Stimulated activated CD8-positive, alpha-beta memory T cell treated with anti-CD3 and anti-CD28 coated beads, Interleukin-7, amount 100 ng/mL, for 4 hours (primary cell): ENCODE measurements around the gene CRABP1.

Experiments
- DNase-seq, 2 donors: peaks; one replicate each; pipeline ENCODE4 v3.0.0-alpha.2; 2020; ENCODE audit warnings: low read depth in 2 of 2

The CRABP1 gene

GRCh38 chr15:78340231-78341056 lies at the start of gene CRABP1:
CRABP1 (plus strand) TSS chr15:78340353; CDS start chr15:78340429, 76 bp downstream.
- no peak for DNase-seq

- no peak for DNase-seq
These were observed 49.1 kb upstream of the CRABP1 start for GRCh38 chr15:78291052-78291451.

GRCh38 chr15:78291698-78292097 lies 48.5 kb upstream of the CRABP1 start:
- DNase-seq, result no peak

GRCh38 chr15:78292219-78292618 lies 47.9 kb upstream of the CRABP1 start:
- DNase-seq, result no peak

GRCh38 chr15:78299101-78299930 lies 40.8 kb upstream of the CRABP1 start, which contains the start of gene SKIC8:
SKIC8 (minus strand) TSS chr15:78299609; CDS start chr15:78295686, 3,923 bp downstream.
- peak; percentile 74 to 85 for DNase-seq

- no peak for DNase-seq
These were observed 38.8 kb upstream of the CRABP1 start for GRCh38 chr15:78301326-78301725.

GRCh38 chr15:78301828-78302227 lies 38.3 kb upstream of the CRABP1 start:
- DNase-seq, result no peak

- no peak for DNase-seq
These were observed 37.4 kb upstream of the CRABP1 start for GRCh38 chr15:78302579-78303312.

- no peak for DNase-seq
These were observed 35.7 kb upstream of the CRABP1 start for GRCh38 chr15:78304216-78305066.

- no peak for DNase-seq
These were observed 33.9 kb upstream of the CRABP1 start for GRCh38 chr15:78306176-78306774.

- no peak for DNase-seq
These were observed 32.2 kb upstream of the CRABP1 start for GRCh38 chr15:78307976-78308375.

- no peak for DNase-seq
These were observed 31.6 kb upstream of the CRABP1 start for GRCh38 chr15:78308422-78309032.

GRCh38 chr15:78311292-78311691 lies 28.9 kb upstream of the CRABP1 start:
- DNase-seq, result no peak

GRCh38 chr15:78312536-78312935 lies 27.6 kb upstream of the CRABP1 start:
- DNase-seq, result no peak

GRCh38 chr15:78312957-78313356 lies 27.2 kb upstream of the CRABP1 start:
- no peak for DNase-seq

- DNase-seq, result no peak
These were observed 26.8 kb upstream of the CRABP1 start for GRCh38 chr15:78313383-78313782.

GRCh38 chr15:78314181-78314581 lies 26.0 kb upstream of the CRABP1 start:
- DNase-seq, result no peak

- no peak for DNase-seq
These were observed 24.4 kb upstream of the CRABP1 start for GRCh38 chr15:78315686-78316282.

GRCh38 chr15:78316283-78317083 lies 23.7 kb upstream of the CRABP1 start:
- no peak for DNase-seq
